GM10248 (cell line): ENCODE data around the gene CLN3.
"Not testable (repeated sequence)": the region's sequence is repeated elsewhere in the genome, so short reads cannot be mapped to it uniquely, and the experiment has no call there.

Experiments
- CTCF ChIA-PET: fragments of 300-600 bp; sonication (Branson Sonifier 250); formaldehyde crosslinking; extraction: SDS; loops from one replicate; lab custom pipeline; 2021; ENCODE audit warnings: antibody characterized with exemption; lab: Yijun Ruan, JAX
- POLR2A ChIA-PET: fragments of 350-650 bp; sonication (Branson Sonifier 250); formaldehyde crosslinking; extraction: SDS; loops from one replicate; lab custom pipeline; 2020; ENCODE audit warnings: antibody characterized with exemption; lab: Yijun Ruan, JAX
- DNase-seq: peaks from one replicate; pipeline ENCODE4 v3.0.0; 2012; ENCODE audit errors: extremely low spot score
- TF ChIP-seq, protein P1 (sequence below): IDR thresholded peaks from 2 replicates; pipeline ENCODE4 v1.5.1; 2012; ENCODE audit warnings: mild to moderate bottlenecking, low read depth; ENCODE audit errors: extremely low read depth, missing control alignments, control extremely low read depth

The CLN3 gene

DNA sequence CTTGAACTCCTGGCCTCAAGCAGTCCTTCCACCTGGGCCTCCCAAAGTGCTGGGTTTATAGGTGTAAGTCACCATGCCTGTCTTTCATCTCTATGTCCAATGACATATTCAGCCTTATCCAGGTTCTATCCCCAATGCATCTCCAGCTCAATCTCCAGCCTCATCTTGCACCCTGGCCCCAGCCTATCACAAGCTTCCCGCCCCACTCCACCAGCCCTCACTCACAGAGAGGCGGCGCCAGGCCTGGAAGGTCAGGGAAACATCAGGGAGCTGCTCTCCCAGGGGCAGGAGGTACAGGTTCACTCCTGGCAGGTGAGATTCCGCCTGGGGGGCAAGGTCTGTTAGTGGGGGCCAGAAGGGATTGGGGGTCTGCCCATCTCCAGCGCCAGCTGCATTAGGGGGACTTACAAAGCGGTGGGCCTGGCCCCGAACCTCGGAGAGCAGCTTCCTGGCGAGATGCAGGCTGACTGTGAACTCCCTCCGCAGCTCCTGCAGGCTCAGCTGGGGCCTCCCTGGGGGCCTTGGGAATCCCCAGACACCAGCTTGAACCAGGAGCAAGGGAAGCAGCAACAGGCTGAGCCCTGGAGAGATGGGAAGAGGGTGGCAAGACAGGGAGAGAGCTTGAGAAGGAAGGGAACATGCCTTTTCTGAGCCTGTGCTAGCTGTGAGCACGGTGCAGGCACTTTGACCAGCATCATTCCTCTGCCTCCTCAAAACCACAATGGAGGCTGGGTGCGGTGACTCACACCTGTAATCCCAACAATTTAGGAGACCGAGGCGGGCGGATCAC lies 11.8 kb upstream of the CLN3 start:
- TF ChIP-seq, protein P1, sequence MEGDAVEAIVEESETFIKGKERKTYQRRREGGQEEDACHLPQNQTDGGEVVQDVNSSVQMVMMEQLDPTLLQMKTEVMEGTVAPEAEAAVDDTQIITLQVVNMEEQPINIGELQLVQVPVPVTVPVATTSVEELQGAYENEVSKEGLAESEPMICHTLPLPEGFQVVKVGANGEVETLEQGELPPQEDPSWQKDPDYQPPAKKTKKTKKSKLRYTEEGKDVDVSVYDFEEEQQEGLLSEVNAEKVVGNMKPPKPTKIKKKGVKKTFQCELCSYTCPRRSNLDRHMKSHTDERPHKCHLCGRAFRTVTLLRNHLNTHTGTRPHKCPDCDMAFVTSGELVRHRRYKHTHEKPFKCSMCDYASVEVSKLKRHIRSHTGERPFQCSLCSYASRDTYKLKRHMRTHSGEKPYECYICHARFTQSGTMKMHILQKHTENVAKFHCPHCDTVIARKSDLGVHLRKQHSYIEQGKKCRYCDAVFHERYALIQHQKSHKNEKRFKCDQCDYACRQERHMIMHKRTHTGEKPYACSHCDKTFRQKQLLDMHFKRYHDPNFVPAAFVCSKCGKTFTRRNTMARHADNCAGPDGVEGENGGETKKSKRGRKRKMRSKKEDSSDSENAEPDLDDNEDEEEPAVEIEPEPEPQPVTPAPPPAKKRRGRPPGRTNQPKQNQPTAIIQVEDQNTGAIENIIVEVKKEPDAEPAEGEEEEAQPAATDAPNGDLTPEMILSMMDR, result no peak
- CTCF ChIA-PET, result interaction anchor here (1.1 to 1.3 kb wide), 2 partner anchors 12 to 183 kb away, joined by 3 to 4 read pairs; no protein-coding TSS in a partner anchor
- POLR2A ChIA-PET, result interaction anchor here (0.5 to 0.9 kb wide), 2 partner anchors 10 to 12 kb away, joined by 3 to 8 read pairs; partner anchors contain the start of gene CLN3
- DNase-seq, result peak; percentile 14

DNA sequence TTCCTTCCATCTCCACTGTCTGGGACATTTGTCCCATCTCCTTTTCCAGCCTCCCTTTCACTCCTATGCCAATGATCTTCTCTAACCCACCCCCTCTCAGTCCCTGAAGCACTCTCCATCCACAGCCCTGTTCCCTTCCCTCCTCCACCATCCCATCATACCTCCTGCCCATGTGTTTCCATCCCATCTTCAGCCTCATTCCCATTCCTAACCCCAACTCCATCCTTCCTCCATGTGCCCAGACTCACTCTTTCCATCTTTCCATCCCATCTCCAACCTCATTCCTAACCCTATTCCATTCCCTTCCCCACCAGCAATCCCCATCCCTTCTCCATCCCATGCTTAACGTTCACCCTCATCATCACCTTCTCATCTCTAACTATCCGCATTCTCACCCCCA lies 10.4 kb upstream of the CLN3 start:
- no peak for DNase-seq
- ChIA-PET POLR2A (no interaction called here), CTCF (no interaction called here)
- TF ChIP-seq, protein P1, result no peak

DNA sequence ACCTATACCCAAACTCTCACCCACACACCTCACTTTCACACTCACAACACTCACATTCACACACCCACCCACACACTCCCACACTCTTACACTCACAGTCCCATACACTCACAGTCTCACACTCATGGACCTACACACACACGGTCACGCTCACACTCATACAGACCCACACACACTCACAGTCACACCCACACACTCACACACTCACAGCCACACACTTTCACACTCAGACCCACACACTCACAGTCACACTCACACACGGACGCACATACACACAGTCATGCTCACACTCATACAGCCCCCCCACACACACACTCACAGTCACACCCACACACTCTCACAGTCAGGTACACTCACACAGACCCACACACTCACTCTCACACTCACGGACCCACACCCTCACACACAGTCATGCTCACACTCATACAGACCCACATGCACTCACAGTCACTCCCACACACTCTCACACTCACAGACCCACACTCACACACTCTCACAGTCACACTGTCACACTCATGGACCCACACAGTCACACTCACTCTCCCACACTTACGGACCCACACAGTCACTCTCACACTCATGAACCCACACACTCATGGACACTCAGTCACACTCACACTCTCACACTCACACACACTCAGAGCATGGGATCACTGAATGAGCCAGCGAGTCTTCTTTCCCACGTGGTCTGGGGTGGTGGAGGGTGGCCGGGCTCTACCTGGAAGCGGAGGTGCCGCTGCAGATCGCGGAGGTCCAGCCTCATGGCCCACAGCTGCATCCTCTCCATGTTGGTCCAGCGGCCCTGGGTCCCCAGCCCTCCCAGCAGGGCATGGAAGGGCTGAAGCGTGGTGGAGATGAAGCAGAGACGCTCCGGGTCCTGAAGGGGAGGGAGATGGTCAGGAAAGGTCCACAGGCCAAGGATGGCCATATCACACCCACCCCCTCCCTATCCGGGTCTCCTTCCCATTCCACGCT lies 9.7 kb upstream of the CLN3 start:
- ChIA-PET POLR2A (no interaction called here), CTCF (no interaction called here)
- TF ChIP-seq, protein P1, result no peak
- DNase-seq, result no peak

DNA sequence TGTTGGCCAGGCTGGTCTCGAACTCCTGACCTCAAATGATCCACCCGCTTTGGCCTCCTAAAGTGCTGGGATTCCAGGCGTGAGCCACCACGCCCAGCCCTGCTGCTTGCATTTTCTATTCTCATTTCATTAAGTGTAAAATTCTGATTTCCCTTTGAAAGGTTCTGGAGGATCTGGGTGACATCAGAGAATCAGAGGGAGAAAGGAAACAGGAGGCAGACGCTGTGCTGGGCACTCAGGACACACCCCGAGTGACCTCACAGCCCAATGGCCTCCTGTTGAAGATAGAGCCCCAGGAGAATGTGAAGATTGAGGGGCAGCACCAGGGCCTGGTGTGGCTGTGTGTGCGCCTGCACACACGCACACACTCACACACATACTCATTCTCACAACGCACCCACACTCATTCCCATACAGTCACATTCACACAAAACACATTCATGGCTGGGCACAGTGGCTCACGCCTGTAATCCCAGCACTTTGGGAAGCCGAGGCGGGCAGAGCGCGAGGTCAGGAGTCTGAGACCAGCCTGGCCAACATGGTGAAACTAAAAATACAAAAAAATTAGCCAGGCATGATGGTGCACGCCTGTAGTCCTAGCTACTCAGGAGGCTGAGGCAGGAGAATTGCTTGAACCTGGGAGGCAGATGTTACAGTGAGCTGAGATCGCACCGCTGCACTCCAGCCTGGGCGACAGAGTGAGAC lies 8.8 kb upstream of the CLN3 start:
- DNase-seq, CTCF ChIA-PET, POLR2A ChIA-PET: not testable (repeated sequence)

DNA sequence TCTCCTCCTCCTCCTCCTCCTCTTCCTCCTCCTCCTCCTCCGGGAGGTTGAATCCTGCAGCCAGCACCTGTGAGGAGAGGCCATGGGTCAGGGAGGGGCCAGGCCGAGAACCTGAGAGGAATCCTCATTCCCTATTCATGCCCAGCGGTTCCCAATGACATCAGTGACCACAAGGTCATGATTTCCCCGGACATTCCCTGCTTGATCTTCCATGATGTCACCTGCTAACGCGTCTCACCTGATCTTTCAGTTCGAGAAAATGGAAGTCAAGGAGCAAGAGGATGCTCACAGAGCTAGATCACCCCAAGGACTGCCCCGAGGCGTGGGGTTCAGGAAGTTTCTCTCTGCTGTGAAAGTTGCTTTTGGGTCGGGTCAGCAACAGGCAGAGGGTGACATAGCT lies 8.0 kb upstream of the CLN3 start:
- ChIA-PET POLR2A (no interaction called here), CTCF (no interaction called here)
- TF ChIP-seq, protein P1, result no peak
- DNase-seq, result peak; percentile 19

DNA sequence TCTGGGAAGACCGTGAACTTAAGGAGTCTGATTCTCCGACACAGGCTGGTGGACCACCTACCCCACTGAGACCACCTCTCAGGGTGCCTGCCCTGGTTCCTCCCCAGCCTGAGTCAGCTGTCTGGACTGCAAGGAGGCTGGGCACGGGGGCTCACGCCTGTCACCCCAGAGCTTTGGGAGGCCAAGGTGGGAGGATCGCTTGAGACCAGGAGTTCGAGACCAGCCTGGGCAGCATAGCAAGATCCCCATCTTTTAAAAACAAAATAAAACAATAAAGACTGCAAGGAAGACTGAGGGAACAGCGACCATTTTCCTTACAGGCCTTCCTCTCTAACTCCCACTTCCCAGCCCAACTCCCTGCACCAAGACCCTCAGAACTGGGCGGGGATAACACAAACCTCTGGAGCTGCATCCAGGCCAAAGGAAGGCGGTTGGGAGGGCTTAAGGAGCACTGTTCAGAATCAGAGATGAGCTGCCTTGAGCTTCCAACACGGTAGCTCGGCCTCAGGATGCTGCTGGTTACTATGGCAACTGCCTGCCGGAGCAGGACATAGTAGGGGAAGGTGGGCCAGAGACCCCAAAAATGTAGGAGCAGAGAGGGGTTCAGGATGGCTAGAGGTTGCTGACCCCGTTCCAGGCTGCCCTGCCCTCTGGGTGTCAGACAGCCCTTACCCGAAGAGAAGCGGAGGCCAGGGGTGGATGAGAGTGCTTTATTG lies 7.0 kb upstream of the CLN3 start:
- POLR2A ChIA-PET, result no interaction called here
- CTCF ChIA-PET, result no interaction called here
- TF ChIP-seq, protein P1, result no peak
- DNase-seq, result no peak
